AG09309 (cell line): ENCODE data around the gene ATP1A4.

Experiments
- DNase-seq: peaks from one replicate; pipeline ENCODE4 v3.0.0-alpha.2; 2010; ENCODE audit warnings: low read depth
- H3K4me3 ChIP-seq: 2 replicates; pipeline ENCODE4 v1.5.1; 2011; ENCODE audit warnings: mild to moderate bottlenecking, low read depth, low read length, moderate library complexity; ENCODE audit not compliant: control insufficient read depth
- CTCF ChIP-seq: IDR thresholded peaks from 2 replicates; pipeline ENCODE4 v1.5.1; 2011; ENCODE audit warnings: mild to moderate bottlenecking, low read depth, low read length, inconsistent platforms; ENCODE audit not compliant: insufficient read depth, control insufficient read depth; ENCODE audit errors: missing control alignments

ATP1A4 gene

GRCh38 chr1:160187407-160187806 is 36.0 kb downstream of the ATP1A4 start:
- no peak overlapping the region for H3K4me3 ChIP-seq
- TF ChIP-seq CTCF = no peak
- no peak for DNase-seq

- no peak for DNase-seq
These were observed 36.9 kb downstream of the ATP1A4 start for GRCh38 chr1:160188341-160188740.

GRCh38 chr1:160189649-160190625 is 38.5 kb downstream of the ATP1A4 start, which contains the start of gene CASQ1:
Gene CASQ1, plus strand, starts transcription at chr1:160190575. Its CDS starts 177 bp downstream, at chr1:160190752.
- DNase-seq = no peak
- no peak for TF ChIP-seq CTCF
- no peak within 1 kb of the TSS for H3K4me3 ChIP-seq

More at GRCh38 chr1:160188341-160188740, 36.9 kb downstream of the ATP1A4 start:
- TF ChIP-seq CTCF = no peak
- no peak overlapping the region for H3K4me3 ChIP-seq

GRCh38 chr1:160191756-160192155 is 40.4 kb downstream of the ATP1A4 start:
- TF ChIP-seq CTCF = no peak
- H3K4me3 ChIP-seq = no peak overlapping the region
- DNase-seq = no peak

- H3K4me3 ChIP-seq = no peak overlapping the region
- no peak for TF ChIP-seq CTCF
- DNase-seq = no peak
These were observed 40.8 kb downstream of the ATP1A4 start for GRCh38 chr1:160192234-160192633.

GRCh38 chr1:160193091-160193819 is 41.9 kb downstream of the ATP1A4 start:
- peak; percentile 97 for TF ChIP-seq CTCF
- no peak overlapping the region for H3K4me3 ChIP-seq
- DNase-seq = peak; percentile 72
